ENCODE measurements around the gene ADI1.

The ADI1 gene

GRCh38 chr2:3488061-3488531 is 31.2 kb downstream of the ADI1 start:
- no peaks in the 10 kb centered on the region for H3K4me1 ChIP-seq (ENCODE audit: control insufficient read depth, insufficient read depth, low read length, poor library complexity, severe bottlenecking)
- no peaks in the 10 kb centered on the region for H3K9me3 ChIP-seq (ENCODE audit: control insufficient read depth, low read length)
- no peak overlapping the region for H3K4me3 ChIP-seq (ENCODE audit: insufficient read depth, low read depth, low read length, poor library complexity, severe bottlenecking)
- H3K27ac ChIP-seq (ENCODE audit: insufficient read depth, low read length, poor library complexity, severe bottlenecking) = no peak overlapping the region
- no peaks in the 10 kb centered on the region for H3K27me3 ChIP-seq (replicated peaks; ENCODE audit: control insufficient read depth, insufficient read depth, low read length, poor library complexity, severe bottlenecking)
- DNase-seq = no peak
- H3K36me3 ChIP-seq (ENCODE audit: control insufficient read depth, insufficient read depth, low read length) = no peaks in the 10 kb centered on the region

- no peak overlapping the region for H3K4me3 ChIP-seq (ENCODE audit: insufficient read depth, low read depth, low read length, poor library complexity, severe bottlenecking)
- no peaks in the 10 kb centered on the region for H3K9me3 ChIP-seq (ENCODE audit: control insufficient read depth, low read length)
- no peaks in the 10 kb centered on the region for H3K27me3 ChIP-seq (replicated peaks; ENCODE audit: control insufficient read depth, insufficient read depth, low read length, poor library complexity, severe bottlenecking)
- H3K4me1 ChIP-seq (ENCODE audit: control insufficient read depth, insufficient read depth, low read length, poor library complexity, severe bottlenecking) = no peaks in the 10 kb centered on the region
- DNase-seq = no peak
- no peak overlapping the region for H3K27ac ChIP-seq (ENCODE audit: insufficient read depth, low read length, poor library complexity, severe bottlenecking)
- H3K36me3 ChIP-seq (ENCODE audit: control insufficient read depth, insufficient read depth, low read length) = no peaks in the 10 kb centered on the region
These were observed 31.9 kb downstream of the ADI1 start for GRCh38 chr2:3487432-3487831.

- no peak for DNase-seq
- no peaks in the 10 kb centered on the region for H3K9me3 ChIP-seq (ENCODE audit: control insufficient read depth, low read length)
- no peaks in the 10 kb centered on the region for H3K36me3 ChIP-seq (ENCODE audit: control insufficient read depth, insufficient read depth, low read length)
- H3K27ac ChIP-seq (ENCODE audit: insufficient read depth, low read length, poor library complexity, severe bottlenecking) = no peak overlapping the region
- no peak overlapping the region for H3K4me3 ChIP-seq (ENCODE audit: insufficient read depth, low read depth, low read length, poor library complexity, severe bottlenecking)
- H3K27me3 ChIP-seq (replicated peaks; ENCODE audit: control insufficient read depth, insufficient read depth, low read length, poor library complexity, severe bottlenecking) = no peaks in the 10 kb centered on the region
- no peaks in the 10 kb centered on the region for H3K4me1 ChIP-seq (ENCODE audit: control insufficient read depth, insufficient read depth, low read length, poor library complexity, severe bottlenecking)
These were observed 32.3 kb downstream of the ADI1 start for GRCh38 chr2:3487028-3487425.

- H3K4me3 ChIP-seq (ENCODE audit: insufficient read depth, low read depth, low read length, poor library complexity, severe bottlenecking) = no peak overlapping the region
- no peaks in the 10 kb centered on the region for H3K36me3 ChIP-seq (ENCODE audit: control insufficient read depth, insufficient read depth, low read length)
- no peak overlapping the region for H3K27ac ChIP-seq (ENCODE audit: insufficient read depth, low read length, poor library complexity, severe bottlenecking)
- DNase-seq = no peak
- H3K9me3 ChIP-seq (ENCODE audit: control insufficient read depth, low read length) = no peaks in the 10 kb centered on the region
- H3K27me3 ChIP-seq (replicated peaks; ENCODE audit: control insufficient read depth, insufficient read depth, low read length, poor library complexity, severe bottlenecking) = no peaks in the 10 kb centered on the region
- no peaks in the 10 kb centered on the region for H3K4me1 ChIP-seq (ENCODE audit: control insufficient read depth, insufficient read depth, low read length, poor library complexity, severe bottlenecking)
These were observed 33.0 kb downstream of the ADI1 start for GRCh38 chr2:3486047-3487027.

GRCh38 chr2:3485166-3485565 is 34.2 kb downstream of the ADI1 start:
- Histone ChIP-seq H3K9me3 (ENCODE audit: control insufficient read depth, low read length) (no peaks in the 10 kb centered on the region), H3K27ac (ENCODE audit: insufficient read depth, low read length, poor library complexity, severe bottlenecking) (no peak overlapping the region), H3K4me3 (ENCODE audit: insufficient read depth, low read depth, low read length, poor library complexity, severe bottlenecking) (no peak overlapping the region), H3K27me3 (replicated peaks; ENCODE audit: control insufficient read depth, insufficient read depth, low read length, poor library complexity, severe bottlenecking) (no peaks in the 10 kb centered on the region), H3K4me1 (ENCODE audit: control insufficient read depth, insufficient read depth, low read length, poor library complexity, severe bottlenecking) (no peaks in the 10 kb centered on the region), H3K36me3 (ENCODE audit: control insufficient read depth, insufficient read depth, low read length) (no peaks in the 10 kb centered on the region)
- no peak for DNase-seq

- H3K4me1 ChIP-seq (ENCODE audit: control insufficient read depth, insufficient read depth, low read length, poor library complexity, severe bottlenecking) = no peaks in the 10 kb centered on the region
- no peaks in the 10 kb centered on the region for H3K27me3 ChIP-seq (replicated peaks; ENCODE audit: control insufficient read depth, insufficient read depth, low read length, poor library complexity, severe bottlenecking)
- no peak for DNase-seq
- H3K36me3 ChIP-seq (ENCODE audit: control insufficient read depth, insufficient read depth, low read length) = peaks cover 3% of the 10 kb centered on the region
- no peak overlapping the region for H3K27ac ChIP-seq (ENCODE audit: insufficient read depth, low read length, poor library complexity, severe bottlenecking)
- no peaks in the 10 kb centered on the region for H3K9me3 ChIP-seq (ENCODE audit: control insufficient read depth, low read length)
- no peak overlapping the region for H3K4me3 ChIP-seq (ENCODE audit: insufficient read depth, low read depth, low read length, poor library complexity, severe bottlenecking)
These were observed 35.1 kb downstream of the ADI1 start for GRCh38 chr2:3483986-3484960.

- no peak overlapping the region for H3K27ac ChIP-seq (ENCODE audit: insufficient read depth, low read length, poor library complexity, severe bottlenecking)
- peaks cover 11% of the 10 kb centered on the region for H3K36me3 ChIP-seq (ENCODE audit: control insufficient read depth, insufficient read depth, low read length)
- H3K4me1 ChIP-seq (ENCODE audit: control insufficient read depth, insufficient read depth, low read length, poor library complexity, severe bottlenecking) = no peaks in the 10 kb centered on the region
- H3K27me3 ChIP-seq (replicated peaks; ENCODE audit: control insufficient read depth, insufficient read depth, low read length, poor library complexity, severe bottlenecking) = no peaks in the 10 kb centered on the region
- H3K4me3 ChIP-seq (ENCODE audit: insufficient read depth, low read depth, low read length, poor library complexity, severe bottlenecking) = no peak overlapping the region
- no peak for DNase-seq
- H3K9me3 ChIP-seq (ENCODE audit: control insufficient read depth, low read length) = no peaks in the 10 kb centered on the region
These were observed 35.9 kb downstream of the ADI1 start for GRCh38 chr2:3483227-3483985.

- no peaks in the 10 kb centered on the region for H3K9me3 ChIP-seq (ENCODE audit: control insufficient read depth, low read length)
- H3K27ac ChIP-seq (ENCODE audit: insufficient read depth, low read length, poor library complexity, severe bottlenecking) = no peak overlapping the region
- DNase-seq = no peak
- peaks cover 11% of the 10 kb centered on the region for H3K36me3 ChIP-seq (ENCODE audit: control insufficient read depth, insufficient read depth, low read length)
- no peak overlapping the region for H3K4me3 ChIP-seq (ENCODE audit: insufficient read depth, low read depth, low read length, poor library complexity, severe bottlenecking)
- no peaks in the 10 kb centered on the region for H3K27me3 ChIP-seq (replicated peaks; ENCODE audit: control insufficient read depth, insufficient read depth, low read length, poor library complexity, severe bottlenecking)
- no peaks in the 10 kb centered on the region for H3K4me1 ChIP-seq (ENCODE audit: control insufficient read depth, insufficient read depth, low read length, poor library complexity, severe bottlenecking)
These were observed 36.9 kb downstream of the ADI1 start for GRCh38 chr2:3482363-3482821.

GRCh38 chr2:3481736-3482362 is 37.5 kb downstream of the ADI1 start:
- DNase-seq = no peak
- Histone ChIP-seq H3K4me1 (ENCODE audit: control insufficient read depth, insufficient read depth, low read length, poor library complexity, severe bottlenecking) (no peaks in the 10 kb centered on the region), H3K4me3 (ENCODE audit: insufficient read depth, low read depth, low read length, poor library complexity, severe bottlenecking) (no peak overlapping the region), H3K36me3 (ENCODE audit: control insufficient read depth, insufficient read depth, low read length) (peaks cover 11% of the 10 kb centered on the region), H3K27me3 (replicated peaks; ENCODE audit: control insufficient read depth, insufficient read depth, low read length, poor library complexity, severe bottlenecking) (no peaks in the 10 kb centered on the region), H3K9me3 (ENCODE audit: control insufficient read depth, low read length) (no peaks in the 10 kb centered on the region), H3K27ac (ENCODE audit: insufficient read depth, low read length, poor library complexity, severe bottlenecking) (no peak overlapping the region)

All from effector memory CD4-positive, alpha-beta T cell (primary cell).